ENCODE results near the gene GART. TPM values are rescaled to one million over a fixed set of nuclear protein-coding genes. Genes with fewer than 3 reads are reported as not detected.
A peak's percentile ranks its signal among the peaks of the same experiment; 100 is the strongest.

The GART gene
- total and polyA plus RNA-seq, 2 of the 8 experiments (the other 6 are each of a cell fraction or from before 2014, with no cell fraction given) = 23.1 to 231 TPM

DNA sequence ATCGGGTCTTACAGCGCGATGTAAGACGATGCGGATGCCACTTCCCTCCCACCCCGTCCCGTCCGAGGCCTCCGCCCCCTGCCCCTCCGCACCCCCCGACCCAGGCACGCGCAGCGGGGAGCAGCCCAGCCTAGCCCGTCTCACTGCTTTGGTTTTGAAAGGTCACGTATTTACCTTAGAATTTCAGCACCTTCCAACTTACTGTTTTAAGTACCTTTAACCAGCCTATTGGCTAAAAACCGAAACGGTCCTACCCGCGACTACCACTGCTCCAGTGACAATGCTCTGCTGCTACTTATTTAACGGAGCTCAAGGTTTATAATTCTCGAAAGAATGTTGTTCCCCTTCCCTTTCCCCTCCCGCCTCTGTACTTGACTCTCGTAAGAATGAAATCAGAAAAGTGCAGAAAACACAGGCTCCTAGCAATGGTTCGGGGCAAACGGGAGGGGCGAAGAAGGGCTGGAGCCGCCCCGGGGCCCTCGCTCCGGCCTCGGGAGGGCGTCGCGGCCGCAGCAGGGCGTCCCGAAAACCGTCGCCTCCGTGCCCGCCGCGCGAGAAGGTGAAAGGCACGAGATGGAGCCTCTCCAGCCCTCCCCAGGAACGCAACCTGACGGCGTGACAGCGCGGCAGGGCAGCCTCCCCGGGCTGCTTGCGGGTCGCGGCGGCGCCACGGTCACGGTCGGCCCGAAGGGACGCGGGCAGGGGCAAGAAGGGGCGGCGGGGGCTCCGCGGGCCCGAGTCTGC is 62.8 kb downstream of the GART start:
- Histone ChIP-seq H3K23me2 (ENCODE audit: low read depth, low read length) (peaks cover 10% of the 10 kb centered on the region), H3K9ac (replicated peaks in 1 of 4; ENCODE audit: extremely low read depth in 1 of 4, low read depth in 3 of 4, low read length in 3 of 4) (peak overlapping the region; percentile 60 to 88 (median 74)), H3K14ac (ENCODE audit: insufficient read length) (no peak overlapping the region), H3K4me1 (replicated peaks in 1 of 4; ENCODE audit: control insufficient read depth in 3 of 4, insufficient read depth in 4 of 4, low read length in 3 of 4) (0 out of 7 replicates have a peak, but pooled peaks cover 0 to 6% (median 0%) of the 10 kb centered on the region in 4 experiments), H3K27ac (ENCODE audit: low read depth, low read length) (no peak overlapping the region), H4K91ac (replicated peaks; ENCODE audit: insufficient read length, low read length) (peak overlapping the region; percentile 74), H3K27me3 (replicated peaks in 1 of 4; ENCODE audit: control insufficient read depth in 3 of 4, extremely low read depth in 1 of 4, insufficient read depth in 3 of 4, low read length in 3 of 4) (no peaks in the 10 kb centered on the region), H2AFZ (ENCODE audit: low read length) (0 out of 2 replicates have a peak overlapping the region, but pooled peaks have one; percentile 22), H2BK15ac (ENCODE audit: low read length) (no peak overlapping the region), H2BK120ac (replicated peaks; ENCODE audit: low read depth, low read length) (no peak overlapping the region), H3K9me3 (ENCODE audit: insufficient read depth in 2 of 2, low read depth in 1 of 2, low read length in 1 of 2) (no peaks in the 10 kb centered on the region), H4K8ac (ENCODE audit: extremely low read depth, insufficient read depth, low read length) (peak overlapping the region; percentile 80; the same call in 1 of the 2 replicates), H3K4me2 (ENCODE audit: insufficient read depth in 1 of 2, low read depth in 2 of 2, low read length in 2 of 2) (peak overlapping the region; percentile 77 to 95), H3K4me3 (ENCODE audit: extremely low read depth in 1 of 4, insufficient read depth in 2 of 4, low read depth in 3 of 4, low read length in 4 of 4) (peak overlapping the region; percentile 72 to 87 (median 76)), H3K4ac (replicated peaks; ENCODE audit: insufficient read length, low read depth, low read length) (no peak overlapping the region), H3K18ac (ENCODE audit: extremely low read depth, low read length) (no peak overlapping the region; the same call in 1 of the 2 replicates), H3K79me2 (ENCODE audit: control insufficient read depth in 1 of 2, insufficient read depth in 2 of 2, low read length in 2 of 2) (peaks cover 0 to 5% of the 10 kb centered on the region in 2 experiments; a peak in 1 of 4 replicates), H3K56ac (replicated peaks; ENCODE audit: insufficient read length, low read depth, low read length) (peak overlapping the region; percentile 59), H2AK5ac (ENCODE audit: low read depth, low read length) (no peak overlapping the region), H2BK20ac (ENCODE audit: low read length) (no peak overlapping the region), H3K79me1 (ENCODE audit: low read depth, low read length) (no peaks in the 10 kb centered on the region), H3K23ac (ENCODE audit: insufficient read length) (no peak overlapping the region), H4K20me1 (replicated peaks in 1 of 2; ENCODE audit: control insufficient read depth in 1 of 2, insufficient read depth in 2 of 2, low read length in 2 of 2) (peaks cover 2% of the 10 kb centered on the region in 2 experiments), H3K36me3 (ENCODE audit: control insufficient read depth in 2 of 4, insufficient read depth in 4 of 4, low read length in 3 of 4) (no peaks in the 10 kb centered on the region), H4K5ac (ENCODE audit: insufficient read length, low read depth, low read length) (no peak overlapping the region), H2BK5ac (ENCODE audit: low read depth, low read length) (no peak overlapping the region), H2BK12ac (ENCODE audit: low read depth, low read length) (peak overlapping the region; percentile 39; the same call in 1 of the 2 replicates)
- DNase-seq (ENCODE audit: low read depth in 1 of 2, low spot score in 2 of 2) (peak in 1 of 2 experiments; percentile 67), FAIRE-seq (no peak)
- 0 out of 4 replicates have a peak, but pooled peaks of 1 of the 2 experiments have one; percentile 69 for TF ChIP-seq HDAC2 (IDR thresholded peaks at IDR 0.05; ENCODE audit: borderline replicate concordance in 1 of 2, low read depth in 2 of 2, low read length in 2 of 2)
- TF ChIP-seq POU5F1 (IDR thresholded peaks at IDR 0.05; ENCODE audit: low read depth, low read length) = no peak
- TF ChIP-seq KDM4A (IDR thresholded peaks at IDR 0.05; ENCODE audit: low read depth, low read length, severe bottlenecking) = peak; percentile 34
- peak; percentile 17; the same call in 1 of the 2 replicates for TF ChIP-seq RBBP5 (IDR thresholded peaks at IDR 0.05; ENCODE audit: borderline replicate concordance, low read depth, low read length)
- CTCF ChIA-PET (ENCODE audit: partially characterized antibody) = interaction anchor here (1.5 kb wide), 1 partner anchor 10 kb away, joined by 4 read pairs; no protein-coding TSS in a partner anchor
- WGBS, 2 experiments (ENCODE audit: extremely low coverage in 1 of 2, insufficient coverage in 1 of 2, insufficient read length in 1 of 2, insufficient replicate concordance in 2 of 2, low coverage in 1 of 2, low lambda C conversion rate in 2 of 2, missing lambda C conversion rate in 1 of 2) = 2% methylated on average over 50 of the region's 68 CpGs; no CpG with 5 or more reads in 1 of the 2 experiments
- POLR2A ChIA-PET (ENCODE audit: partially characterized antibody) = interaction anchor here (1.2 to 4.2 kb wide), 5 partner anchors 12 to 154 kb away, joined by 3 to 30 read pairs (median 8); partner anchors contain the start of genes DNAJC28 and IFNAR1
